Keratinocyte (primary cell): Measurements from ENCODE around the gene AP1M1. TPM values are rescaled to one million over a fixed set of nuclear protein-coding genes. Genes with fewer than 3 reads are reported as not detected.

ENCODE experiments used
- DNase-seq: peaks from one replicate; pipeline ENCODE4 v3.0.0-alpha.2; 2011; ENCODE audit warnings: low read depth, missing footprints, low spot score
- FAIRE-seq: peaks from 2 replicates; lab custom pipeline; 2011; peaks lifted over from hg19 to GRCh38; lab: Jason Lieb, UNC
- H2AFZ ChIP-seq: 2 replicates; pipeline ENCODE4 v1.6.0; 2012; ENCODE audit warnings: low read length, control low read depth, inconsistent platforms; ENCODE audit not compliant: control insufficient read depth
- H3K27ac ChIP-seq: 2 replicates; pipeline ENCODE4 v1.5.1; 2011; ENCODE audit warnings: low read length; ENCODE audit not compliant: control insufficient read depth, insufficient read depth
- H3K27me3 ChIP-seq: 3 replicates; pipeline ENCODE4 v1.6.0; 2011; ENCODE audit warnings: low read length; ENCODE audit not compliant: control insufficient read depth, insufficient read depth; ENCODE audit errors: extremely low read depth
- H3K36me3 ChIP-seq, 2 experiments: 2 replicates in 1 of 2; 3 replicates in 1 of 2; pipeline ENCODE4 v1.5.1; 2011; ENCODE audit warnings: low read length in 2 of 2, mild to moderate bottlenecking in 1 of 2; ENCODE audit not compliant: control insufficient read depth in 2 of 2, insufficient read depth in 2 of 2; ENCODE audit errors: extremely low read depth in 1 of 2
- H3K4me1 ChIP-seq: 3 replicates; pipeline ENCODE4 v1.5.1; 2011; ENCODE audit warnings: low read length; ENCODE audit not compliant: control insufficient read depth, insufficient read depth; ENCODE audit errors: extremely low read depth
- H3K4me2 ChIP-seq: 3 replicates; pipeline ENCODE4 v1.6.0; 2011; ENCODE audit warnings: low read depth, low read length; ENCODE audit not compliant: control insufficient read depth, insufficient read depth; ENCODE audit errors: extremely low read depth
- H3K4me3 ChIP-seq, 3 experiments: fragments of 200-600 bp in 1 of 3; sonication (generic) in 1 of 3; 2 replicates in 2 of 3; 3 replicates in 1 of 3; pipeline ENCODE4 v1.5.1; 2011 to 2016; ENCODE audit warnings: low read length in 3 of 3, mild to moderate bottlenecking in 3 of 3, control low read depth in 2 of 3, inconsistent platforms in 1 of 3, low read depth in 1 of 3, mixed read lengths in 1 of 3, mixed run types in 1 of 3, moderate library complexity in 1 of 3; ENCODE audit not compliant: control insufficient read depth in 2 of 3, insufficient read depth in 2 of 3; ENCODE audit errors: extremely low read depth in 1 of 3
- H3K79me2 ChIP-seq: 2 replicates; pipeline ENCODE4 v1.6.0; 2012; ENCODE audit warnings: low read length; ENCODE audit not compliant: control insufficient read depth, insufficient read depth
- H3K9ac ChIP-seq: 3 replicates; pipeline ENCODE4 v1.6.0; 2011; ENCODE audit warnings: low read length; ENCODE audit not compliant: control insufficient read depth, insufficient read depth; ENCODE audit errors: extremely low read depth
- H3K9me1 ChIP-seq: 3 replicates; pipeline ENCODE4 v1.6.0; 2011; ENCODE audit warnings: low read length; ENCODE audit not compliant: control insufficient read depth, insufficient read depth; ENCODE audit errors: extremely low read depth
- H3K9me3 ChIP-seq: 2 replicates; pipeline ENCODE4 v1.5.1; 2012; ENCODE audit warnings: low read depth, low read length; ENCODE audit not compliant: control insufficient read depth
- H4K20me1 ChIP-seq: 3 replicates; pipeline ENCODE4 v1.6.0; 2011; ENCODE audit warnings: low read length; ENCODE audit not compliant: control insufficient read depth, insufficient read depth; ENCODE audit errors: extremely low read depth
- EZH2 ChIP-seq: IDR thresholded peaks from one replicate; pipeline ENCODE4 v1.6.1; 2012; ENCODE audit warnings: inconsistent platforms, mild to moderate bottlenecking, low read length, moderate library complexity
- dilution Hi-C: fragments of 300-500 bp; cut with MboI; formaldehyde crosslinking; loops from one replicate; pipeline ENCODE4 v1.7.0; 2020; ENCODE audit warnings: low sequenced_read_pairs; ENCODE audit not compliant: extremely low pct_ligation_motif_present
- polyA plus RNA-seq, 5 experiments: library from polyadenylated mRNA; depleted of rRNA in 3 of 5; stranded (reverse) in 3 of 5; stranded (forward) in 1 of 5; unstranded in 1 of 5; fragments of >200 nt; gene quantifications; 1 replicate in 1 of 5; 2 replicates in 3 of 5; 3 replicates in 1 of 5; pipeline versions ENCODE4 v1.2.1 to v1.2.3, GENCODE V29; 2011 to 2012; ENCODE audit warnings: missing spikeins in 2 of 5, low read depth in 1 of 5, low replicate concordance in 1 of 5
- TF ChIP-seq, protein P1 (sequence below), 3 experiments: IDR thresholded peaks in 1 of 3; conservative IDR thresholded peaks in 1 of 3; optimal IDR thresholded peaks in 1 of 3; 2 replicates in 2 of 3; 3 replicates in 1 of 3; pipeline versions ENCODE3 to v1.5.1; 2011; ENCODE audit warnings: low read length in 3 of 3, mild to moderate bottlenecking in 3 of 3, moderate library complexity in 2 of 3, control low read depth in 1 of 3, inconsistent platforms in 1 of 3; ENCODE audit not compliant: insufficient read depth in 2 of 3; ENCODE audit errors: extremely low read depth in 1 of 3

The AP1M1 gene
- polyA plus RNA-seq, 1 donor (not counting 4 experiments of a cell fraction or from before 2014, with no cell fraction given): 27.7 TPM

DNA sequence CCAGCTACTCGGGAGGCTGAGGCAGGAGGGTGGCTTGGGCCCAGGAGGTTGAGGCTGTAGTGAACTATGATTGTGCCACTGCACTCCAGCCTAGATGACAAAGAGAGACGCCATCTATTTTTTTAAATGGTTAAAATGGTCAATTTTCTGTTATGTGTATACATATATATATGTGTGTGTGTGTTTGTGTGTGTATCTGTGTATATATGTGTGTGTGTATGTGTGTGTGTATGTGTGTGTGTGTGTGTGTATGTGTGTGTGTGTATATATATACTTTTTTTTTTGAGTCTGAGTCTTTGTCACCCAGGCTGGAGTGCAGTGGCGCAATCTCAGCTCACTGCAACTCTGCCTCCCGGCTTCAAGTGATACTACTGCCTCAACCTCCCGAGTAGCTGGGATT, 84.0 kb downstream of the AP1M1 start:
- peaks cover 44% of the 10 kb centered on the region for H3K27me3 ChIP-seq
- no peak for FAIRE-seq
- no peaks in the 10 kb centered on the region for H3K9me1 ChIP-seq
- no peak overlapping the region for H2AFZ ChIP-seq
- dilution Hi-C loops: no loop called here
- H3K4me2 ChIP-seq: no peak overlapping the region
- H3K4me3 ChIP-seq: no peak overlapping the region
- H3K4me1 ChIP-seq: peaks cover 6% of the 10 kb centered on the region
- no peak for DNase-seq
- H4K20me1 ChIP-seq: no peaks in the 10 kb centered on the region
- TF ChIP-seq EZH2: no peak
- TF ChIP-seq, protein P1, sequence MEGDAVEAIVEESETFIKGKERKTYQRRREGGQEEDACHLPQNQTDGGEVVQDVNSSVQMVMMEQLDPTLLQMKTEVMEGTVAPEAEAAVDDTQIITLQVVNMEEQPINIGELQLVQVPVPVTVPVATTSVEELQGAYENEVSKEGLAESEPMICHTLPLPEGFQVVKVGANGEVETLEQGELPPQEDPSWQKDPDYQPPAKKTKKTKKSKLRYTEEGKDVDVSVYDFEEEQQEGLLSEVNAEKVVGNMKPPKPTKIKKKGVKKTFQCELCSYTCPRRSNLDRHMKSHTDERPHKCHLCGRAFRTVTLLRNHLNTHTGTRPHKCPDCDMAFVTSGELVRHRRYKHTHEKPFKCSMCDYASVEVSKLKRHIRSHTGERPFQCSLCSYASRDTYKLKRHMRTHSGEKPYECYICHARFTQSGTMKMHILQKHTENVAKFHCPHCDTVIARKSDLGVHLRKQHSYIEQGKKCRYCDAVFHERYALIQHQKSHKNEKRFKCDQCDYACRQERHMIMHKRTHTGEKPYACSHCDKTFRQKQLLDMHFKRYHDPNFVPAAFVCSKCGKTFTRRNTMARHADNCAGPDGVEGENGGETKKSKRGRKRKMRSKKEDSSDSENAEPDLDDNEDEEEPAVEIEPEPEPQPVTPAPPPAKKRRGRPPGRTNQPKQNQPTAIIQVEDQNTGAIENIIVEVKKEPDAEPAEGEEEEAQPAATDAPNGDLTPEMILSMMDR (optimal IDR thresholded peaks at IDR 0.05 in 1 of 3, IDR thresholded peaks at IDR 0.05 in 1 of 3, conservative IDR thresholded peaks at IDR 0.05 in 1 of 3; ENCODE audit: extremely low read depth in 1 of 3, insufficient read depth in 2 of 3, low read length in 3 of 3): no peak
- no peak overlapping the region for H3K9ac ChIP-seq
- H3K79me2 ChIP-seq: no peaks in the 10 kb centered on the region
- no peaks in the 10 kb centered on the region for H3K9me3 ChIP-seq
- no peaks in the 10 kb centered on the region for H3K36me3 ChIP-seq
- H3K27ac ChIP-seq: no peak overlapping the region

DNA sequence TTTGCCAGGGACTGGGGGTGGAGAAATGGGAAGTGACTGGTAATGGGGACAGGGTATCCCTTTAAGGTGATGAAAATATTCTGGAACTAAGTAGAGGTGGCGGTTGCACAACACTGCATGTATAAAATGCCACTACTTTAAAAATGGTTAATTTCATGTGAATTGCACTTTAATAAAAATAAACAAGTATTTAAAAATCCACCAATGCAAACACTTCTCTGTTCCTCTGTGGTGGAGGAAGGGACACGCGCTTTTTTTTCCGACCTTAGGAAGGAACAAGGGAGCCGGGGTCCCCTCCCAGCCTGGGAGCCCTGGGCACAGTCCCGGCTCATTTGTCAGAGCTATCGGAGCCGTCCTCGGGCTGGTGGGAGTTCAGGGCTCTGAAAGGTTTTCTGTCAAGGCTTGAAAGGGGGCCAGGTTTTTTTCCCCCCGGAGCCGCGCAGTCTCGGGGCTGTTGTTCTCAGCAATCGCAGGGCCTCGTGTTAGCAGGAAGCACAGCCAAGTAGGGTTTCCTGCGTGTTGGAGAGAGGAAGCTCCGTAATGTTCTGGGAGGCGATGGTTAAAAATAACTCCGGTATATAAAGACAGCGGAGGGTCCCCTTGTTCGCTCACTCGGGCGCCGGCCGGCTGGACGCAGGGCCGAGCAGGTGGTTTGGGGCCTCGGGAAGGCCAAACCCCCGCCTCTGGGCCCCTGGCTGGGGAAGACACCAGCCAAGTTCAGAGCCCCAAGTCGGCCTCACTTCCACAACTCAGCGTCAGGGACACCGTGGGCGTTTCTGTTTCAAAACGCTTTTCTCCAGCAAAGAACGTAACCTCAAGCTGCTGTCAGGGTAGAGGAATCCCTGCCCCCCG, 85.7 kb downstream of the AP1M1 start:
- FAIRE-seq: no peak
- no peaks in the 10 kb centered on the region for H3K9me1 ChIP-seq
- H3K4me2 ChIP-seq: peak overlapping the region; percentile 64
- H3K79me2 ChIP-seq: no peaks in the 10 kb centered on the region
- peaks cover 6% of the 10 kb centered on the region for H3K4me1 ChIP-seq
- no peaks in the 10 kb centered on the region for H3K36me3 ChIP-seq
- peak overlapping the region; percentile 6 for H3K9ac ChIP-seq
- no peak overlapping the region for H3K27ac ChIP-seq
- peaks cover 45% of the 10 kb centered on the region for H3K27me3 ChIP-seq
- no peak overlapping the region for H3K4me3 ChIP-seq
- H3K9me3 ChIP-seq: no peaks in the 10 kb centered on the region
- no peak for DNase-seq
- dilution Hi-C loops: no loop called here
- no peak for TF ChIP-seq EZH2
- TF ChIP-seq, protein P1 (optimal IDR thresholded peaks at IDR 0.05 in 1 of 3, IDR thresholded peaks at IDR 0.05 in 1 of 3, conservative IDR thresholded peaks at IDR 0.05 in 1 of 3; ENCODE audit: extremely low read depth in 1 of 3, insufficient read depth in 2 of 3, low read length in 3 of 3): no peak
- H4K20me1 ChIP-seq: no peaks in the 10 kb centered on the region
- peak overlapping the region; percentile 37 for H2AFZ ChIP-seq
